ENCODE data around the gene EGFL6. TPM values are rescaled to one million over a fixed set of nuclear protein-coding genes. Genes with fewer than 3 reads are reported as not detected.
"Not testable (repeated sequence)": the region's sequence is repeated elsewhere in the genome, so short reads cannot be mapped to it uniquely, and the experiment has no call there.

EGFL6 gene
- total RNA-seq, 1 donor from 2014 or later: not detected

GRCh38 chrX:13627306-13627705, 57.9 kb downstream of the EGFL6 start:
- H3K4me1 ChIP-seq: no peaks in the 10 kb centered on the region
- no peaks in the 10 kb centered on the region for H3K27me3 ChIP-seq
- intact Hi-C loops (cut with DNase I): no loop called here

GRCh38 chrX:13637224-13637623, 67.8 kb downstream of the EGFL6 start:
- H3K4me1 ChIP-seq; H3K27me3 ChIP-seq; H3K36me3 ChIP-seq; H3K4me3 ChIP-seq; intact Hi-C loops (cut with DNase I); DNase-seq (ENCODE audit: low spot score in 2 of 2); H3K27ac ChIP-seq: not testable (repeated sequence)
- H3K9me3 ChIP-seq: peaks cover 7 to 18% of the 10 kb centered on the region in 2 donors

More at GRCh38 chrX:13627306-13627705, 57.9 kb downstream of the EGFL6 start:
- Histone ChIP-seq H3K9me3 (peaks cover 0 to 11% of the 10 kb centered on the region in 2 donors), H3K4me3 (no peak overlapping the region), H3K36me3 (no peaks in the 10 kb centered on the region), H3K27ac (no peak overlapping the region)
- no peak for TF ChIP-seq CTCF (IDR thresholded peaks at IDR 0.05)
- DNase-seq (ENCODE audit: low spot score in 2 of 2): no peak

GRCh38 chrX:13638021-13638420, 68.6 kb downstream of the EGFL6 start:
- no peaks in the 10 kb centered on the region for H3K27me3 ChIP-seq

GRCh38 chrX:13638826-13639225, 69.4 kb downstream of the EGFL6 start:
- H3K4me1 ChIP-seq: no peaks in the 10 kb centered on the region
- peaks cover 7 to 18% of the 10 kb centered on the region in 2 donors for H3K9me3 ChIP-seq
- no peak for TF ChIP-seq CTCF (IDR thresholded peaks at IDR 0.05)
- H3K27me3 ChIP-seq: no peaks in the 10 kb centered on the region
- H3K27ac ChIP-seq: no peak overlapping the region
- DNase-seq (ENCODE audit: low spot score in 2 of 2): no peak
- intact Hi-C loops (cut with DNase I): no loop called here
- no peak overlapping the region for H3K4me3 ChIP-seq
- no peaks in the 10 kb centered on the region for H3K36me3 ChIP-seq

More at GRCh38 chrX:13638021-13638420, 68.6 kb downstream of the EGFL6 start:
- intact Hi-C loops (cut with DNase I): no loop called here
- no peak for TF ChIP-seq CTCF (IDR thresholded peaks at IDR 0.05)
- H3K4me1 ChIP-seq: no peaks in the 10 kb centered on the region
- peaks cover 7 to 18% of the 10 kb centered on the region in 2 donors for H3K9me3 ChIP-seq
- no peak overlapping the region for H3K27ac ChIP-seq
- H3K4me3 ChIP-seq: no peak overlapping the region
- H3K36me3 ChIP-seq: no peaks in the 10 kb centered on the region
- DNase-seq (ENCODE audit: low spot score in 2 of 2): no peak

- H3K27ac ChIP-seq; DNase-seq (ENCODE audit: low spot score in 2 of 2); H3K27me3 ChIP-seq; H3K4me3 ChIP-seq; H3K36me3 ChIP-seq; H3K4me1 ChIP-seq: not testable (repeated sequence)
- intact Hi-C loops (cut with DNase I): loop anchor here (10.0 kb wide), 1 partner anchor 827 kb away; no protein-coding TSS in a partner anchor
- peaks cover 6 to 16% of the 10 kb centered on the region in 2 donors for H3K9me3 ChIP-seq
Measured at GRCh38 chrX:13641684-13642083, 72.3 kb downstream of the EGFL6 start.

GRCh38 chrX:13645464-13646153, 76.2 kb downstream of the EGFL6 start:
- DNase-seq (ENCODE audit: low spot score in 2 of 2): no peak
- H3K27me3 ChIP-seq: no peaks in the 10 kb centered on the region
- no peaks in the 10 kb centered on the region for H3K9me3 ChIP-seq
- no peak overlapping the region for H3K27ac ChIP-seq
- H3K4me3 ChIP-seq: no peak overlapping the region
- H3K36me3 ChIP-seq: no peaks in the 10 kb centered on the region
- H3K4me1 ChIP-seq: no peaks in the 10 kb centered on the region
- intact Hi-C loops (cut with DNase I): loop anchor here (1.0 to 10.0 kb wide), 5 partner anchors 139 to 831 kb away; no protein-coding TSS in a partner anchor
- TF ChIP-seq CTCF (IDR thresholded peaks at IDR 0.05): no peak
